ENCODE data around the gene GDF3.

GRCh38 chr12:7695237-7695560, 376 bp downstream of the GDF3 start:
- TF ChIP-seq CTCF (conservative IDR thresholded peaks at IDR 0.05 in 1 of 2, IDR thresholded peaks at IDR 0.05 in 1 of 2; ENCODE audit: extremely low read depth in 1 of 2, insufficient read depth in 1 of 2, low read depth in 1 of 2, low read length in 2 of 2) (no peak), EZH2 (IDR thresholded peaks at IDR 0.05; ENCODE audit: borderline replicate concordance, low read length) (no peak)
